Lower leg skin (tissue), 3 donors: ENCODE results near the gene HSPB1.

ENCODE experiments used
- POLR2A ChIP-seq, 2 donors: fragments of 450-650 bp; IDR thresholded peaks; one replicate each; pipeline ENCODE4 v1.6.1; 2016 to 2017; ENCODE audit warnings: antibody characterized with exemption in 2 of 2, mild to moderate bottlenecking in 1 of 2, moderate library complexity in 1 of 2
- TF ChIP-seq, protein P1 (sequence below), 3 donors: fragments of 450-650 bp; IDR thresholded peaks; one replicate each; pipeline ENCODE4 v1.5.1; 2016; ENCODE audit warnings: antibody characterized with exemption in 3 of 3, mild to moderate bottlenecking in 3 of 3, moderate library complexity in 2 of 3

GRCh38 chr7:76346097-76346496 lies 43.6 kb downstream of the HSPB1 start:
- no peak for TF ChIP-seq POLR2A (IDR thresholded peaks at IDR 0.05)
- TF ChIP-seq, protein P1, sequence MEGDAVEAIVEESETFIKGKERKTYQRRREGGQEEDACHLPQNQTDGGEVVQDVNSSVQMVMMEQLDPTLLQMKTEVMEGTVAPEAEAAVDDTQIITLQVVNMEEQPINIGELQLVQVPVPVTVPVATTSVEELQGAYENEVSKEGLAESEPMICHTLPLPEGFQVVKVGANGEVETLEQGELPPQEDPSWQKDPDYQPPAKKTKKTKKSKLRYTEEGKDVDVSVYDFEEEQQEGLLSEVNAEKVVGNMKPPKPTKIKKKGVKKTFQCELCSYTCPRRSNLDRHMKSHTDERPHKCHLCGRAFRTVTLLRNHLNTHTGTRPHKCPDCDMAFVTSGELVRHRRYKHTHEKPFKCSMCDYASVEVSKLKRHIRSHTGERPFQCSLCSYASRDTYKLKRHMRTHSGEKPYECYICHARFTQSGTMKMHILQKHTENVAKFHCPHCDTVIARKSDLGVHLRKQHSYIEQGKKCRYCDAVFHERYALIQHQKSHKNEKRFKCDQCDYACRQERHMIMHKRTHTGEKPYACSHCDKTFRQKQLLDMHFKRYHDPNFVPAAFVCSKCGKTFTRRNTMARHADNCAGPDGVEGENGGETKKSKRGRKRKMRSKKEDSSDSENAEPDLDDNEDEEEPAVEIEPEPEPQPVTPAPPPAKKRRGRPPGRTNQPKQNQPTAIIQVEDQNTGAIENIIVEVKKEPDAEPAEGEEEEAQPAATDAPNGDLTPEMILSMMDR (IDR thresholded peaks at IDR 0.05), result no peak
